HUES6 (cell line): Measurements from ENCODE around the gene YTHDC1.
"Not testable (repeated sequence)": the region's sequence is repeated elsewhere in the genome, so short reads cannot be mapped to it uniquely, and the experiment has no call there.

Source experiments
- H3K27ac ChIP-seq: 2 replicates; pipeline ENCODE4 v1.7.0; 2013; ENCODE audit warnings: low read depth, mild to moderate bottlenecking, low read length, inconsistent platforms
- H3K27me3 ChIP-seq: 2 replicates; pipeline ENCODE4 v1.6.1; 2013; ENCODE audit warnings: low read length; ENCODE audit not compliant: control insufficient read depth, insufficient read depth
- H3K36me3 ChIP-seq: 2 replicates; pipeline ENCODE4 v1.6.1; 2013; ENCODE audit warnings: low read length; ENCODE audit not compliant: control insufficient read depth, insufficient read depth
- H3K4me1 ChIP-seq: 2 replicates; pipeline ENCODE4 v1.6.1; 2013; ENCODE audit warnings: low read length; ENCODE audit not compliant: control insufficient read depth, insufficient read depth
- H3K4me3 ChIP-seq: 2 replicates; pipeline ENCODE4 v1.5.1; 2013; ENCODE audit warnings: low read depth, low read length
- H3K9ac ChIP-seq: one replicate; pipeline ENCODE4 v1.6.1; 2013; ENCODE audit warnings: mild to moderate bottlenecking, low read length
- H3K9me3 ChIP-seq: 2 replicates; pipeline ENCODE4 v1.6.1; 2013; ENCODE audit warnings: low read depth, low read length; ENCODE audit not compliant: control insufficient read depth, insufficient read depth

The YTHDC1 gene

DNA sequence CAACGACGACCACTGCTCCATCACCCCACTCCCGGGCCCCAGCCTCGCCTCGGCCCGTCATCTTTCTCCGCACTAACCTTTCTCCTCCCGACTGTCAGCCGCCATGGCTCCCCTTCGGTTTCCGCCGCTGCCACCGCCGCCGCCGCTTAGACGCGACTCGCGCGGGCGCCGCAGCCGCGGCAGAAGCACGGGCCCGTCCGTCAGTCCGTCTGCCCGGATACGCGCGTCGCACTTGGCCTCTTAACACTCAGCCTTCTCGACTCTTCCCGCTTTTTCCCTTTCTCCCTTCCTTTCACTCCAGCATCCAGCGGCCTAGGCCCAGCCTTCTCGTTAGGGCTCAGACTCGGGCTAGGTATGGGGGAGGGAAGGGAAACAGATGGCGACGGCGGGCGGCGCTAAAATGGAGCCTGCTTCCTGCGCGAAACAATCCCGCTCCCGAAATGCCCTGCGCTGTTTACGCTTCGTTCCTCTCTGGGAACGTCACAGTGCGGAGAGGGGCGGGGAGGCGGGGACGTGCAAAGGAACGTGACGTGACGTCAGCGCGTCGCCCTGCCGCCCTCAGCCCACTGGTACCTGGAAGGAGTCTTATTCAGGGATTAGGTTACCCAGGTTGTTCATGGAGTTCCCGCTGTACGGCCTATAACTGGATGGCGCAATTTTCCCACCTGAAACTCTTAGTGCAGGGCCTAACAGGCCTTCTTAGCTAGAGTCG lies at the start of gene YTHDC1:
Gene YTHDC1 (minus strand): TSS at position 442 of the 712 bp plus-strand sequence. CDS start 337 bp downstream, at position 105.
- Histone ChIP-seq H3K9ac (peak within 1 kb of the TSS; percentile 98), H3K4me3 (peak within 1 kb of the TSS; percentile 89), H3K4me1 (peaks cover 19% of the 10 kb centered on the region; the same call in 1 of the 2 replicates), H3K36me3 (peaks cover 23% of the 10 kb centered on the region), H3K9me3 (no peaks in the 10 kb centered on the region), H3K27ac (peak within 1 kb of the TSS; percentile 98), H3K27me3 (no peaks in the 10 kb centered on the region)

GRCh38 chr4:68399306-68399705 lies 49.4 kb upstream of the YTHDC1 start:
- no peaks in the 10 kb centered on the region for H3K9me3 ChIP-seq
- no peak overlapping the region for H3K4me3 ChIP-seq
- H3K9ac ChIP-seq, result no peak overlapping the region
- H3K36me3 ChIP-seq, result no peaks in the 10 kb centered on the region
- H3K4me1 ChIP-seq, result peaks cover 8% of the 10 kb centered on the region
- no peaks in the 10 kb centered on the region for H3K27me3 ChIP-seq
- no peak overlapping the region for H3K27ac ChIP-seq

DNA sequence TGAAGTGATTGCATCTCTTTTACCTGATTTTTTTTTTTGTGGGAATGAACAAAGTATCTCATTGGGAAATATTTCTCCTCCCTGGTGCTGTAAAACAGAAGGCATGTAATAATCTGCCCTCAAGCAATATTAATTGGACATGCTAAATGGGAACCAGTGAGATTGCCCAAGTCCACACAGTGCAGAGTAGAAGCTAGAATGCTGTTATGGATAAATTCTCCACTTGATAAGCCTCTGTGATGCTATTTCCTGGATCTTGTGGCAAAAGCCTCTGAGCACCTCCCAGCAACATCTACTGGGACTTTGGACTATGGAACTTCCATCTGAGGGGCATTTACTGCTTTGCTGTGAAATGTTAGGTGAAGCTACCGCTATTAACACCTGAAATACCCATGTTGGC lies 46.9 kb upstream of the YTHDC1 start:
- H3K27ac ChIP-seq, result no peak overlapping the region
- no peaks in the 10 kb centered on the region for H3K27me3 ChIP-seq
- H3K9me3 ChIP-seq, result no peaks in the 10 kb centered on the region

GRCh38 chr4:68391436-68391835 lies 41.5 kb upstream of the YTHDC1 start:
- Histone ChIP-seq H3K27ac (no peak overlapping the region), H3K27me3 (no peaks in the 10 kb centered on the region), H3K36me3 (no peaks in the 10 kb centered on the region), H3K4me1 (peaks cover 37% of the 10 kb centered on the region), H3K9me3 (no peaks in the 10 kb centered on the region), H3K9ac (no peak overlapping the region), H3K4me3 (no peak overlapping the region)

More for the DNA sequence above, 46.9 kb upstream of the YTHDC1 start:
- Histone ChIP-seq H3K4me1 (peaks cover 5% of the 10 kb centered on the region), H3K36me3 (no peaks in the 10 kb centered on the region), H3K4me3 (no peak overlapping the region), H3K9ac (no peak overlapping the region)

GRCh38 chr4:68390205-68390935 lies 40.5 kb upstream of the YTHDC1 start:
- Histone ChIP-seq H3K4me1 (peaks cover 37% of the 10 kb centered on the region), H3K27ac (peak overlapping the region; percentile 92), H3K36me3 (no peaks in the 10 kb centered on the region), H3K9ac (peak overlapping the region; percentile 73), H3K9me3 (no peaks in the 10 kb centered on the region), H3K27me3 (no peaks in the 10 kb centered on the region), H3K4me3 (no peak overlapping the region)

DNA sequence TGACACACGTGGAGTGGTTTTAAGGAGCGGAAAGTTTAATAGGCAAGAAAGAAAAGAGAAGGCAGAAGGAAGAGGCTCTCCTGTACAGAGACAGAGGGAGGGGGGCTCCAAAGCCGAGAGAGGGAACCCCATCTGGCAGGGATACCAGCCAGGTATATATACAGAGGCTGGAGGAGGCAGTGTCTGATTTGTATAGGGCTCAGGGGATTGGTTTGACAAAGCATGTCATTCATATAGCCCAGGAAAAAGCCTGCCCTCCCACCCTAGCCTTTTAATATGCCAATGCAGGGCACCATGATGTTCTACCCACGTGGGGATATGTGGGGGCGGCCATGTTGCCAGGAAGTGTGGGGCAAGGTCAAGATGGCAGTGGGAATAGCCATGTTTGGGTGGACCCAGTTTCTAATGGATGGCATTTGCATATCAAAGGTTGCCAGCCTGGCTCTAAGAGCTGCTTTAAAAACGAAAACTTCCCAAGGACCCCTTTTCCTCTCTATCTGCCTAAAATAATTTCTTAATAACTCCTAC lies 39.6 kb upstream of the YTHDC1 start:
- not testable (repeated sequence) for H3K27me3 ChIP-seq, H3K9me3 ChIP-seq, H3K36me3 ChIP-seq, H3K4me3 ChIP-seq
- H3K27ac ChIP-seq, result peak overlapping the region; percentile 92
- H3K9ac ChIP-seq, result peak overlapping the region; percentile 73
- H3K4me1 ChIP-seq, result peaks cover 37% of the 10 kb centered on the region

GRCh38 chr4:68388347-68388865 lies 38.5 kb upstream of the YTHDC1 start:
- H3K27ac ChIP-seq, result peak overlapping the region; percentile 92
- no peaks in the 10 kb centered on the region for H3K27me3 ChIP-seq
- H3K4me1 ChIP-seq, result peaks cover 37% of the 10 kb centered on the region
- no peak overlapping the region for H3K4me3 ChIP-seq
- H3K9me3 ChIP-seq, result no peaks in the 10 kb centered on the region
- H3K9ac ChIP-seq, result peak overlapping the region; percentile 70
- no peaks in the 10 kb centered on the region for H3K36me3 ChIP-seq

GRCh38 chr4:68385267-68385666 lies 35.4 kb upstream of the YTHDC1 start:
- Histone ChIP-seq H3K27ac (no peak overlapping the region), H3K4me1 (peaks cover 19% of the 10 kb centered on the region), H3K9ac (no peak overlapping the region), H3K36me3 (no peaks in the 10 kb centered on the region), H3K27me3 (no peaks in the 10 kb centered on the region), H3K4me3 (no peak overlapping the region), H3K9me3 (no peaks in the 10 kb centered on the region)

GRCh38 chr4:68383115-68383514 lies 33.2 kb upstream of the YTHDC1 start:
- Histone ChIP-seq H3K27ac (no peak overlapping the region), H3K27me3 (no peaks in the 10 kb centered on the region), H3K4me1 (peaks cover 10% of the 10 kb centered on the region), H3K9ac (no peak overlapping the region), H3K36me3 (no peaks in the 10 kb centered on the region), H3K9me3 (no peaks in the 10 kb centered on the region), H3K4me3 (no peak overlapping the region)

GRCh38 chr4:68378226-68378625 lies 28.3 kb upstream of the YTHDC1 start:
- no peaks in the 10 kb centered on the region for H3K27me3 ChIP-seq
- no peaks in the 10 kb centered on the region for H3K9me3 ChIP-seq
- no peak overlapping the region for H3K27ac ChIP-seq
- no peak overlapping the region for H3K4me3 ChIP-seq
- no peaks in the 10 kb centered on the region for H3K36me3 ChIP-seq
- H3K9ac ChIP-seq, result no peak overlapping the region
- H3K4me1 ChIP-seq, result peaks cover 36% of the 10 kb centered on the region
